Testis (tissue), 2 donors: Measurements from ENCODE around the gene EGFR.

Source experiments
- CTCF ChIP-seq, 3 experiments: fragments of 450-650 bp in 2 of 3; fragments of 200-600 bp in 1 of 3; sonication (generic) in 1 of 3; IDR thresholded peaks; one replicate each; pipeline ENCODE4 v1.5.1; 2016 to 2019; ENCODE audit warnings: antibody characterized with exemption in 3 of 3, mild to moderate bottlenecking in 2 of 3, moderate library complexity in 1 of 3
- POLR2A ChIP-seq: fragments of 450-650 bp; IDR thresholded peaks from one replicate; pipeline ENCODE4 v1.6.1; 2017; ENCODE audit warnings: antibody characterized with exemption, mild to moderate bottlenecking, moderate library complexity

- TF ChIP-seq CTCF (IDR thresholded peaks at IDR 0.05) (no peak), POLR2A (no peak)
These were observed 128.3 kb downstream of the EGFR start for GRCh38 chr7:55147101-55147500.
